H1 (cell line): ENCODE measurements around the gene CNTF. TPM values are rescaled to one million over a fixed set of nuclear protein-coding genes. Genes with fewer than 3 reads are reported as not detected.

Experiments used
- BACH1 ChIP-seq: IDR thresholded peaks from 2 replicates; pipeline ENCODE4 v1.6.1; 2012; ENCODE audit warnings: low read length, improper control_type of control experiment
- CREB1 ChIP-seq: IDR thresholded peaks from 2 replicates; pipeline ENCODE4 v1.6.1; 2012; ENCODE audit warnings: inconsistent platforms
- CTCF ChIP-seq, 3 experiments: IDR thresholded peaks; 1 replicate in 2 of 3; 2 replicates in 1 of 3; pipeline versions ENCODE4 v1.5.1 to v1.6.1; 2011; ENCODE audit warnings: low read length in 3 of 3, mild to moderate bottlenecking in 3 of 3, inconsistent platforms in 2 of 3, low read depth in 1 of 3, moderate library complexity in 1 of 3; ENCODE audit not compliant: insufficient read depth in 1 of 3; ENCODE audit errors: control extremely low read depth in 1 of 3
- EP300 ChIP-seq, 2 experiments: IDR thresholded peaks; 1 replicate in 1 of 2; 2 replicates in 1 of 2; pipeline ENCODE4 v1.6.1; 2011 to 2012; ENCODE audit warnings: low read depth in 2 of 2, low read length in 2 of 2, mild to moderate bottlenecking in 2 of 2, borderline replicate concordance in 1 of 2, inconsistent platforms in 1 of 2, moderate library complexity in 1 of 2
- EZH2 ChIP-seq: fragments of 200-600 bp; sonication (generic); IDR thresholded peaks from 2 replicates; pipeline ENCODE4 v1.7.1; 2012; ENCODE audit warnings: low read depth, mild to moderate bottlenecking, moderate library complexity, low read length, inconsistent platforms; ENCODE audit not compliant: severe bottlenecking
- POLR2A ChIP-seq, 2 experiments: IDR thresholded peaks; 1 replicate in 1 of 2; 2 replicates in 1 of 2; pipeline ENCODE4 v1.6.1; 2011; ENCODE audit warnings: low read depth in 2 of 2, low read length in 2 of 2, mild to moderate bottlenecking in 2 of 2; ENCODE audit errors: control extremely low read depth in 1 of 2
- polyA plus RNA-seq, 7 experiments: library from polyadenylated mRNA; depleted of rRNA in 3 of 7; stranded (reverse) in 5 of 7; unstranded in 2 of 7; fragments of >200 nt in 5 of 7; fragments of 200-250 nt in 2 of 7; gene quantifications; 1 replicate in 5 of 7; 2 replicates in 1 of 7; 4 replicates in 1 of 7; pipeline versions ENCODE4 v1.2.1 to v1.2.3, GENCODE V29; 2011 to 2013; ENCODE audit warnings: missing spikeins in 2 of 7, mixed read lengths in 2 of 7
- total RNA-seq: library from RNA; stranded (reverse); fragmentation: NEBNext Ultra II Directional; extraction: Animal tissue kit (Norgen Biotek cat#: 25700); gene quantifications from 2 replicates; pipeline ENCODE4 v1.2.1, GENCODE V29; 2021

CNTF gene
- total and polyA plus RNA-seq, 2 of the 8 experiments (the other 6 are each of a cell fraction or from before 2014, with no cell fraction given) = 0.41 to 1.5 TPM

GRCh38 chr11:58628446-58628845, 6.0 kb downstream of the CNTF start (continued):
- TF ChIP-seq EP300 (IDR thresholded peaks at IDR 0.05; ENCODE audit: borderline replicate concordance in 1 of 2, low read depth in 2 of 2, low read length in 2 of 2) (no peak), CTCF (IDR thresholded peaks at IDR 0.05; ENCODE audit: control extremely low read depth in 1 of 3, insufficient read depth in 1 of 3, low read depth in 1 of 3, low read length in 3 of 3) (no peak), CREB1 (no peak), POLR2A (IDR thresholded peaks at IDR 0.05; ENCODE audit: control extremely low read depth in 1 of 2, low read depth in 2 of 2, low read length in 2 of 2) (no peak), EZH2 (no peak), BACH1 (no peak)
